ENCODE measurements around the gene HEMK1. TPM values are rescaled to one million over a fixed set of nuclear protein-coding genes. Genes with fewer than 3 reads are reported as not detected.

The HEMK1 gene
- total and polyA plus RNA-seq, 2 donors: 20.7 to 43.4 TPM

DNA sequence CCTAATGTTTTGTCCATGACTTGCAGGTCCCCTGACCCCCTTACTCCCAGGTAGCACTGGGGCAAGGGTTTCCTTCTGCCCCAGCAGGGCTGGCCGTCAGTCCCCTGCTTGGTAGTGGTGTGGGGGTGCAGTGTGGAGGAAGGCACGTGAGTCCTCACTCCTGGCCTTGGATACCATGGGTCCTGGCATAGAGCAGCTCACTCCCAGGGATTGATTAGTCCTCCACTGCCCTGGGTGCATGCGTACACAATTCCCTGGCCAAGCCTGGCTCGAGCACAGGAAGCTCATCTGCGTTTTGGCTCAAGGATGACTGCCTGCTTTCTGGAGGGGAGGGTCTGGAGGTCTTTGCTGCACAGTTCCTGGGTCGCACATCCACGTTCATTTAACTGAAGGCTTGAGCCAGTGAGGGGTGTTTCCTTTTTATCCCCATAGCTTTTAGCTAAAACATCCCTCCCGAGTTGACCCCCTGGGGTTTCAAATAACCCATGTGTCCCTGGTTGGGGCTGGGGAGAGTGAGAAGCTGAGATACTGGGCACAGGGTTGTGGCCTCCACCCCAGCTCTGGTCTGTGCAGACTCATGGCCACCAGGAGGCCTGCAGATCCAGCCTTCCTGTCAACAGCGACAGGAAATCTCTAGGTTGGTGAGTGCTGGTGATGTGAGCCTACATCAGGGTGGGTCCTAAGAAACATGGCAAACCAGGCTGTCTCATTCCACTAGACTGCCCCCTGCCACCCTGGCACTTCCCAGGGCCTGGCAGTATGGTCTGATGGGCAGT lies 11.5 kb downstream of the HEMK1 start:
- DNase-seq (ENCODE audit: low read depth in 6 of 9, low spot score in 9 of 9): no peak
- Histone ChIP-seq H3K9me3 (ENCODE audit: control insufficient read depth in 2 of 2, insufficient read depth in 1 of 2, low read length in 1 of 2) (no peaks in the 10 kb centered on the region), H3K36me3 (ENCODE audit: control insufficient read depth in 2 of 2, insufficient read depth in 2 of 2, low read length in 1 of 2) (peaks cover 30 to 69% of the 10 kb centered on the region in 2 donors), H3K27me3 (ENCODE audit: control insufficient read depth in 2 of 2, insufficient read depth in 1 of 2, low read length in 1 of 2) (no peaks in the 10 kb centered on the region), H3K4me1 (ENCODE audit: control insufficient read depth in 2 of 2, insufficient read depth in 2 of 2, low read length in 2 of 2) (peaks cover 0 to 9% of the 10 kb centered on the region in 2 donors), H3K4me3 (ENCODE audit: low read length in 2 of 2) (no peak overlapping the region), H3K27ac (ENCODE audit: low read depth in 1 of 2, low read length in 1 of 2) (no peak overlapping the region)
- 92% methylated on average over 9 of the region's 9 CpGs for WGBS

DNA sequence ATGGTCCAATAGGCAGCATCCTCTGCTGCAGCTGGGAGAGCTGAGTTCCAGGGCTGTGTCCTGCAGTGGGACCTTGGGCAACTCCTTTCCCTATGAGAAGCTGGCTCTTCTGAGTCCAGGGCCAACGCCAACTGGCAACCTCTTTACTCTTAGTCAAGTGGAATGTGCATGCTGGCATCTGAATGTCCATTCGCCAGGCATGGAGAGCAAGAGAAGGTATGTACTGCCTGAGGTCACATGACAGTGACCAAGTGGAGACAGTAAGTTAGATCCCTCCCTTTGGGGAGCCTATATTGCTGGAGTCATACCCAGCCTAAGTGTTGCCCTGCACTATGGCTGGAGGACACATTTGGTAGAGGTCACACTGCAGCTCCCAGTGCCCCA lies 12.1 kb downstream of the HEMK1 start:
- Histone ChIP-seq H3K9me3 (ENCODE audit: control insufficient read depth in 2 of 2, insufficient read depth in 1 of 2, low read length in 1 of 2) (no peaks in the 10 kb centered on the region), H3K36me3 (ENCODE audit: control insufficient read depth in 2 of 2, insufficient read depth in 2 of 2, low read length in 1 of 2) (peaks cover 29 to 65% of the 10 kb centered on the region in 2 donors), H3K4me3 (ENCODE audit: low read length in 2 of 2) (no peak overlapping the region), H3K4me1 (ENCODE audit: control insufficient read depth in 2 of 2, insufficient read depth in 2 of 2, low read length in 2 of 2) (peaks cover 0 to 7% of the 10 kb centered on the region in 2 donors), H3K27me3 (ENCODE audit: control insufficient read depth in 2 of 2, insufficient read depth in 1 of 2, low read length in 1 of 2) (no peaks in the 10 kb centered on the region), H3K27ac (ENCODE audit: low read depth in 1 of 2, low read length in 1 of 2) (no peak overlapping the region)
- no peak for DNase-seq (ENCODE audit: low read depth in 6 of 9, low spot score in 9 of 9)
- 99% methylated on average over 2 of the region's 2 CpGs for WGBS

DNA sequence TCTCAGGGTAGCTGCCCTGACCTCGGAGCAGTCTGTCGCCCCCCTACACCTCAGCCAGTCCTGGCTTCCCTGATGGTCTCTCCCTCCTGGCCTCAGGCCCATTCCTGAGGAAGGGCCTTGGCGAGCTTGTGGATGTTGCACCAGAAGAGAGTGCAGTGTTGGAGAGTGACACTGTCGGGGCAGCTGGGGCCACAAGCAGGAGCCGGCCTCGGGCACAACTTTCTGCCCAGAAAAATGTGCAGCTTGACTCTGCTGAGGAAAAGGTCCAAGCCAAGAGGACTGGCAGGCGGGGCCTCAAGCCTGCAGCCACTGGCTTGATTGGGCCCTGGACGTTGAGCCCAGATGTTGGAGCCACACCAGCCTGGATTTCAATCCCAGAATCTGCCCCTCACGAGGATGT lies 12.8 kb downstream of the HEMK1 start:
- H3K9me3 ChIP-seq (ENCODE audit: control insufficient read depth in 2 of 2, insufficient read depth in 1 of 2, low read length in 1 of 2): no peaks in the 10 kb centered on the region
- no peak overlapping the region for H3K4me3 ChIP-seq (ENCODE audit: low read length in 2 of 2)
- peaks cover 24 to 59% of the 10 kb centered on the region in 2 donors for H3K36me3 ChIP-seq (ENCODE audit: control insufficient read depth in 2 of 2, insufficient read depth in 2 of 2, low read length in 1 of 2)
- H3K27ac ChIP-seq (ENCODE audit: low read depth in 1 of 2, low read length in 1 of 2): no peak overlapping the region
- WGBS: 83% methylated on average over 9 of the region's 9 CpGs
- H3K27me3 ChIP-seq (ENCODE audit: control insufficient read depth in 2 of 2, insufficient read depth in 1 of 2, low read length in 1 of 2): no peaks in the 10 kb centered on the region
- H3K4me1 ChIP-seq (ENCODE audit: control insufficient read depth in 2 of 2, insufficient read depth in 2 of 2, low read length in 2 of 2): peaks cover 0 to 8% of the 10 kb centered on the region in 2 donors
- no peak for DNase-seq (ENCODE audit: low read depth in 6 of 9, low spot score in 9 of 9)

DNA sequence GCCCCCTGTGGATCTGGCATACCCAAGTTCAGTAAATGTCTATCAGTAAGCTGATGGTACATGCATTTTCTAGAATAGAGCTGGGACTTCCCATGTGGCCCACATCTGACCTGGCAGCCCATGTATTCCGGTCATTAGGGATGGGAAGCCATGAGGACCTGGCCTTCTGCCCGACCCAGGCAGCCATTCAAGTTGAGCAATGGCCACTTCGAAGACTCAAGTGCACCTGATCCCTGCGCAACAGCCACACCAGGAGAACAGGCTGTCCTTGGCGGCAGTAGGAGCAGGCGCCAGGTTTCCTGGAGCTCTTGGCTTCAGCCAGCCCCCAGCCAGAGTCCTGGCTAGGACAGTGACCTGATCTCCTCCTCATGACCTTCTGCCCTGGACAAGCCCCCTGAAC lies 14.6 kb downstream of the HEMK1 start:
- Histone ChIP-seq H3K36me3 (ENCODE audit: control insufficient read depth in 2 of 2, insufficient read depth in 2 of 2, low read length in 1 of 2) (peaks cover 17 to 43% of the 10 kb centered on the region in 2 donors), H3K4me3 (ENCODE audit: low read length in 2 of 2) (no peak overlapping the region), H3K27me3 (ENCODE audit: control insufficient read depth in 2 of 2, insufficient read depth in 1 of 2, low read length in 1 of 2) (no peaks in the 10 kb centered on the region), H3K27ac (ENCODE audit: low read depth in 1 of 2, low read length in 1 of 2) (no peak overlapping the region), H3K4me1 (ENCODE audit: control insufficient read depth in 2 of 2, insufficient read depth in 2 of 2, low read length in 2 of 2) (peaks cover 0 to 26% of the 10 kb centered on the region in 2 donors), H3K9me3 (ENCODE audit: control insufficient read depth in 2 of 2, insufficient read depth in 1 of 2, low read length in 1 of 2) (no peaks in the 10 kb centered on the region)
- DNase-seq (ENCODE audit: low read depth in 6 of 9, low spot score in 9 of 9): no peak
- WGBS: 96% methylated on average over 6 of the region's 6 CpGs

DNA sequence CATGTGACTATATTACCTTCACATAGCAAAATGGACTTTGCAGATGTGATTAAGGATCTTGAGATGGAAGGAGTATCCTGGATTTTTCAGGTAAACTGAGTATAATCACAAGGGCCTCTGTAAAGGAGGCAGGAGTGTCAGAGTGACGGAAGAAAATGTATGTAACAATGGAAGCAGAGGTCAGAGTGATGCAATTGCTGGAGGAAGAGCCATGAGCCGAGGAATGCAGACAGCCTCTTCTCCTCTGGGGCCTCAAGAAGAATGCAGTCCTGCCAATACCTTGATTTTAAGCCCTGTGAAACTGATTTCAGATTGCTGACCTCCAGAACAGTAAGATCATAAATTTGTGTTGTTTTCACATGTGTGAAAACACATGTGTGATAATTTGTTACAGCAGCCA lies 15.1 kb downstream of the HEMK1 start:
- no peak for DNase-seq (ENCODE audit: low read depth in 6 of 9, low spot score in 9 of 9)
- Histone ChIP-seq H3K27ac (ENCODE audit: low read depth in 1 of 2, low read length in 1 of 2) (no peak overlapping the region), H3K4me3 (ENCODE audit: low read length in 2 of 2) (no peak overlapping the region), H3K4me1 (ENCODE audit: control insufficient read depth in 2 of 2, insufficient read depth in 2 of 2, low read length in 2 of 2) (peaks cover 0 to 27% of the 10 kb centered on the region in 2 donors), H3K9me3 (ENCODE audit: control insufficient read depth in 2 of 2, insufficient read depth in 1 of 2, low read length in 1 of 2) (no peaks in the 10 kb centered on the region), H3K27me3 (ENCODE audit: control insufficient read depth in 2 of 2, insufficient read depth in 1 of 2, low read length in 1 of 2) (no peaks in the 10 kb centered on the region), H3K36me3 (ENCODE audit: control insufficient read depth in 2 of 2, insufficient read depth in 2 of 2, low read length in 1 of 2) (peaks cover 15 to 40% of the 10 kb centered on the region in 2 donors)
- 97% methylated on average over 2 of the region's 2 CpGs for WGBS

DNA sequence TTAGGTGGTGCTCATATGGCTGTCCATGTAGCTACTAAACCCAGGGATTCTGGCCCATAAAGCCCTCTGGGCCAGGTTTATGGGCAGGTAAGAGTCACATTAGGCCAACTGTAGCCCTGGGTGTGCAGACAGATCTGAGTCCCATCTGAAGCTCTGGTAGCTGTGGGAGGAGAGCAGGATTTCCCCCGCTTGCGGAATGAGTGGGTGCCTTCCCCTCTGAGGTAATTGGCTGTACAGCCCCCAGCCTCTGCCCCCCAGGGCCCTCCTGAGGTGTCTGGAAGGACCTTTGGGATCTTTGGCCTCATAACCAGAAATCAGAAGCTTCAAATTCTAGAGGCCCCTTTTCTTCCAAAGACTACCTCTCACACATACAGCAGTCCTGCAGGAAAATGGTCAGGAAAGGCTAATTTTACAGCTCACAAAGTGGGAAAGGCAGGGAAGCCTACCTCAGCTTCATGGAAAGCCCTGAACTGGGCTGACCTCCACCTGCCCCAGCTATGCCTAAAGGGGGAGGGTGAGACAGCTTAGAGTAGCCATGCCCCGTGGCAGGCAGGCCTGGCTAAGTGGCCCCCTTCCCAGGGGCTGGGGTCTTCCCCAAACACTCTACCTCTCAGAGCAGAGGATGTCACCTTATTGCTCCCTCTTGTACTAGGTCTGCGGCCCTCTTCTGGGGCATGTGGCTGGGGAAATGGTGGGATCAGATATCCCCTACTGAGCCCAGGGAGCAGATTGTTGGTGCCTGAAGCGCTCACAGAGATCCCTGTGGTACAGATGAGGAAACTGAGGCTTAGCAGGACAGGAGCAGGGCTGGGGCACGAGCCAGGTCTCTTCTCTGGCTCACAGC lies 16.8 kb downstream of the HEMK1 start:
- no peaks in the 10 kb centered on the region for H3K9me3 ChIP-seq (ENCODE audit: control insufficient read depth in 2 of 2, insufficient read depth in 1 of 2, low read length in 1 of 2)
- DNase-seq (ENCODE audit: low read depth in 6 of 9, low spot score in 9 of 9): no peak
- peaks cover 6 to 24% of the 10 kb centered on the region in 2 donors for H3K36me3 ChIP-seq (ENCODE audit: control insufficient read depth in 2 of 2, insufficient read depth in 2 of 2, low read length in 1 of 2)
- H3K4me1 ChIP-seq (ENCODE audit: control insufficient read depth in 2 of 2, insufficient read depth in 2 of 2, low read length in 2 of 2): peaks cover 6 to 41% of the 10 kb centered on the region in 2 donors
- 84% methylated on average over 6 of the region's 6 CpGs for WGBS
- no peaks in the 10 kb centered on the region for H3K27me3 ChIP-seq (ENCODE audit: control insufficient read depth in 2 of 2, insufficient read depth in 1 of 2, low read length in 1 of 2)
- no peak overlapping the region for H3K4me3 ChIP-seq (ENCODE audit: low read length in 2 of 2)
- no peak overlapping the region for H3K27ac ChIP-seq (ENCODE audit: low read depth in 1 of 2, low read length in 1 of 2)

DNA sequence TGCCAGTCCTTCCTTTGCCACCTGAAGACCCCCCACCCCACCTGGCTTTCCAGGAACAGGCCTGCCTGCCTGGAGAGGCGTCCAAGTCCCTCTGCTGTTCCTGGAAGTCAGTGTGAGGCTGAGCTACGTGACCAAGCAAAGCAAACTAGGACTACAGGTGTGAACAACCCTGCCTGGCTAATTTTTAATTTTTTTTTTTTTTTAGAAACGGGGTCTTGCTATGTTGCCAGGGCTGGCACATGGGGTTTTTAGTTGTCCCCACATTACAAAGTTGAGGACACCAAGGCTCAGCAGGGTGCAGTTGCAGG lies 17.4 kb downstream of the HEMK1 start:
- 36% methylated on average over 3 of the region's 3 CpGs for WGBS
- H3K27me3 ChIP-seq (ENCODE audit: control insufficient read depth in 2 of 2, insufficient read depth in 1 of 2, low read length in 1 of 2): no peaks in the 10 kb centered on the region
- DNase-seq (ENCODE audit: low read depth in 6 of 9, low spot score in 9 of 9): no peak
- no peaks in the 10 kb centered on the region for H3K9me3 ChIP-seq (ENCODE audit: control insufficient read depth in 2 of 2, insufficient read depth in 1 of 2, low read length in 1 of 2)
- H3K27ac ChIP-seq (ENCODE audit: low read depth in 1 of 2, low read length in 1 of 2): no peak overlapping the region
- H3K4me3 ChIP-seq (ENCODE audit: low read length in 2 of 2): no peak overlapping the region
- peaks cover under 1 to 18% of the 10 kb centered on the region in 2 donors for H3K36me3 ChIP-seq (ENCODE audit: control insufficient read depth in 2 of 2, insufficient read depth in 2 of 2, low read length in 1 of 2)
- H3K4me1 ChIP-seq (ENCODE audit: control insufficient read depth in 2 of 2, insufficient read depth in 2 of 2, low read length in 2 of 2): peaks cover 6 to 47% of the 10 kb centered on the region in 2 donors

DNA sequence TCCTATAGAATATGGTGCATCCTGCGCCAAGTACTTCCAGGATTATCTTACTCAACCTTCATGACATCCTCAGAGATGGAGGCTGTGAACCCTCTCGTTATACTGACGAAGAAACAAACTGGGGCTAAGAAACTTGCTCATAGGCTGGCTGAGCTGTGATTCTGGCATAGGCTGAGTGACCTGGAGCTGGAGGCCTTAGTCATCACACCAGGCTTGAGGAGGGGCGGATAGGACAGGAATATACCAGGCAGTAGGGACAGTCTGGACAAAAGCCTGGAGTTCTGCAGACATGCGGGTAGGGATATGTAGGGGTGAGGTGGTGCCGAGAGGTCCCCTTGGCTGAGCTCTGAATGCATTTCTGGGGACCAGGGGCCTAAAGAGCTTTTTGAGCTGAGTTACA lies 18.1 kb downstream of the HEMK1 start:
- DNase-seq (ENCODE audit: low read depth in 6 of 9, low spot score in 9 of 9): no peak
- no peak overlapping the region for H3K4me3 ChIP-seq (ENCODE audit: low read length in 2 of 2)
- H3K27ac ChIP-seq (ENCODE audit: low read depth in 1 of 2, low read length in 1 of 2): no peak overlapping the region
- peaks cover 6 to 52% of the 10 kb centered on the region in 2 donors for H3K4me1 ChIP-seq (ENCODE audit: control insufficient read depth in 2 of 2, insufficient read depth in 2 of 2, low read length in 2 of 2)
- H3K9me3 ChIP-seq (ENCODE audit: control insufficient read depth in 2 of 2, insufficient read depth in 1 of 2, low read length in 1 of 2): no peaks in the 10 kb centered on the region
- H3K27me3 ChIP-seq (ENCODE audit: control insufficient read depth in 2 of 2, insufficient read depth in 1 of 2, low read length in 1 of 2): no peaks in the 10 kb centered on the region
- 98% methylated on average over 6 of the region's 6 CpGs for WGBS
- peaks cover 0 to 12% of the 10 kb centered on the region in 2 donors for H3K36me3 ChIP-seq (ENCODE audit: control insufficient read depth in 2 of 2, insufficient read depth in 2 of 2, low read length in 1 of 2)
